ENCODE measurements around the gene C5orf63. TPM values are rescaled to one million over a fixed set of nuclear protein-coding genes. Genes with fewer than 3 reads are reported as not detected.

C5orf63 gene
- total and polyA plus RNA-seq, 9 of the 15 experiments (the other 6 are each of a cell fraction or from before 2014, with no cell fraction given) = 1.8 to 24.6 (median 6.2) TPM

GRCh38 chr5:127031147-127031862, 42.0 kb downstream of the C5orf63 start (continued):
- TF ChIP-seq ZNF592 (IDR thresholded peaks at IDR 0.05) (0 out of 2 replicates have a peak, but pooled peaks have one; percentile 26), HLTF (IDR thresholded peaks at IDR 0.05) (no peak), TFAP4 (CRISPR knock-in tag; IDR thresholded peaks at IDR 0.05; ENCODE audit: borderline replicate concordance) (peak; percentile 53; the same call in 1 of the 2 replicates), FUS (optimal IDR thresholded peaks at IDR 0.05; ENCODE audit: low read depth, low read length) (no peak), CBX2 (IDR thresholded peaks at IDR 0.05; ENCODE audit: insufficient read depth, low read length, poor library complexity, severe bottlenecking) (no peak), ATF3 (IDR thresholded peaks at IDR 0.05) (no peak), ATF3 (CRISPR knock-in tag; conservative IDR thresholded peaks at IDR 0.05) (0 out of 2 replicates have a peak, but pooled peaks have one; percentile 9), NR4A1 (CRISPR knock-in tag; IDR thresholded peaks at IDR 0.05) (no peak), NR4A1 (tag; IDR thresholded peaks at IDR 0.05) (no peak), E2F1 (CRISPR knock-in tag; IDR thresholded peaks at IDR 0.05) (0 out of 2 replicates have a peak, but pooled peaks have one; percentile 61), THAP7 (CRISPR knock-in tag; IDR thresholded peaks at IDR 0.05) (no peak), CBX5 (IDR thresholded peaks at IDR 0.05; ENCODE audit: borderline replicate concordance, low read depth) (no peak), HOXB6 (CRISPR knock-in tag; IDR thresholded peaks at IDR 0.05; ENCODE audit: borderline replicate concordance) (no peak), NFRKB (IDR thresholded peaks at IDR 0.05; ENCODE audit: low read depth) (0 out of 2 replicates have a peak, but pooled peaks have one; percentile 10), JUNB (CRISPR knock-in tag; conservative IDR thresholded peaks at IDR 0.05) (no peak), E2F6 (IDR thresholded peaks at IDR 0.05; ENCODE audit: borderline replicate concordance in 1 of 2, extremely low read depth in 1 of 2, insufficient read depth in 1 of 2, insufficient read length in 1 of 2, low read depth in 1 of 2, low read length in 1 of 2, poor library complexity in 1 of 2, severe bottlenecking in 1 of 2) (peak in 1 of 2 experiments; percentile 60)
